ENCODE results near the gene CHPF.

CHPF gene

GRCh38 chr2:219532378-219532649, 11.3 kb downstream of the CHPF start:
- DNase-seq (ENCODE audit: low read depth) = no peak

- no peak for DNase-seq (ENCODE audit: low read depth)
Observed at GRCh38 chr2:219531639-219532377, 11.8 kb downstream of the CHPF start.

- DNase-seq (ENCODE audit: low read depth) = peak; percentile 74
Observed at GRCh38 chr2:219530048-219530963, 13.3 kb downstream of the CHPF start.

- DNase-seq (ENCODE audit: low read depth) = no peak
Observed at GRCh38 chr2:219527472-219527871, 16.1 kb downstream of the CHPF start.

- DNase-seq (ENCODE audit: low read depth) = no peak
Observed at GRCh38 chr2:219527076-219527394, 16.6 kb downstream of the CHPF start.

GRCh38 chr2:219526320-219527075, 17.1 kb downstream of the CHPF start:
- no peak for DNase-seq (ENCODE audit: low read depth)

- DNase-seq (ENCODE audit: low read depth) = no peak
Observed at GRCh38 chr2:219525533-219526232, 17.9 kb downstream of the CHPF start.

GRCh38 chr2:219524817-219525216, 18.8 kb downstream of the CHPF start:
- DNase-seq (ENCODE audit: low read depth) = no peak

- no peak for DNase-seq (ENCODE audit: low read depth)
Observed at GRCh38 chr2:219523031-219523671, 20.5 kb downstream of the CHPF start.

GRCh38 chr2:219522111-219523030, 21.2 kb downstream of the CHPF start:
- no peak for DNase-seq (ENCODE audit: low read depth)

GRCh38 chr2:219521066-219521880, 22.3 kb downstream of the CHPF start:
- no peak for DNase-seq (ENCODE audit: low read depth)

- DNase-seq (ENCODE audit: low read depth) = no peak
Observed at GRCh38 chr2:219520079-219520478, 23.5 kb downstream of the CHPF start.

GRCh38 chr2:219519526-219519916, 24.1 kb downstream of the CHPF start:
- no peak for DNase-seq (ENCODE audit: low read depth)

GRCh38 chr2:219517954-219518778, 25.4 kb downstream of the CHPF start:
- no peak for DNase-seq (ENCODE audit: low read depth)

GRCh38 chr2:219516888-219517287, 26.7 kb downstream of the CHPF start:
- no peak for DNase-seq (ENCODE audit: low read depth)

- DNase-seq (ENCODE audit: low read depth) = no peak
Observed at GRCh38 chr2:219515874-219516629, 27.6 kb downstream of the CHPF start.

GRCh38 chr2:219514836-219515235, 28.8 kb downstream of the CHPF start:
- DNase-seq (ENCODE audit: low read depth) = no peak

GRCh38 chr2:219514196-219514761, 29.3 kb downstream of the CHPF start, which contains the start of gene ASIC4:
Gene ASIC4, plus strand, starts transcription at chr2:219514482. Its CDS starts 243 bp downstream, at chr2:219514725.
- DNase-seq (ENCODE audit: low read depth) = no peak
